ENCODE results near the gene MRTFA.

DNA sequence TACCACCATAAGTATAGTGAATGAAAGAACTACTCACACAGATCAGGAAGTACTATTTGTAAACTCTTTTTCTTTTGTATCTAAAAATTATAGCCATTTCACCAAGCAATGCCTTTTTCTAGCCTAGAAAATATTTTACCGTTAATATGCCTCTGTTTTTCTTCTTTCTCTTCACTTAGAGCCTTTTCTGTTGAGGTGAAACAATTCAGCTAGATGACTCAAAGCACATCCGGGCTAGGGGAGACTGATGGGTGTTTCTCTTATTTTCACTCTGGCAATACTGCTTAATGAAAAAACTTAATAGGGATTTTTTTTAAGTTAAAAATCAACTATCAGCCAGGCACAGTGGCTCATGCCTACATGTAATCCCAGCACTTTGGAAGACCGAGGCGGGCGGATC is 172.8 kb downstream of the MRTFA start:
- TF ChIP-seq CTCF (CRISPR knock-in tag; IDR thresholded peaks at IDR 0.05) = no peak
- TF ChIP-seq SIN3A (IDR thresholded peaks at IDR 0.05; ENCODE audit: borderline replicate concordance, low read depth, low read length) = no peak
- no peak for TF ChIP-seq SIN3B (IDR thresholded peaks at IDR 0.05; ENCODE audit: low read length)
- no peak for TF ChIP-seq KLF16 (CRISPR knock-in tag; IDR thresholded peaks at IDR 0.05)
- TF ChIP-seq SMARCE1 (IDR thresholded peaks at IDR 0.05; ENCODE audit: borderline replicate concordance) = no peak
- TF ChIP-seq ZFY (CRISPR knock-in tag; IDR thresholded peaks at IDR 0.05) = no peak

Measured in HepG2 (cell line).